Endometrial microvascular endothelial cells (primary cell): ENCODE data around the gene DAPP1. TPM values are rescaled to one million over a fixed set of nuclear protein-coding genes. Genes with fewer than 3 reads are reported as not detected.
"Not testable (repeated sequence)": the region's sequence is repeated elsewhere in the genome, so short reads cannot be mapped to it uniquely, and the experiment has no call there.

ENCODE experiments used
- in situ Hi-C: cut with HindIII; loops from 2 replicates; pipeline ENCODE4 v1.10.0; 2017; ENCODE audit warnings: low sequenced_read_pairs, low pct_unique_long_range_greater_than_20kb; ENCODE audit errors: inconsistent ontology term
- total RNA-seq: library from RNA; depleted of rRNA; stranded (reverse); fragments of >200 nt; gene quantifications from one replicate; pipeline ENCODE4 v1.2.3, GENCODE V29; 2015; ENCODE audit errors: inconsistent ontology term

Gene DAPP1
- not detected for total RNA-seq

DNA sequence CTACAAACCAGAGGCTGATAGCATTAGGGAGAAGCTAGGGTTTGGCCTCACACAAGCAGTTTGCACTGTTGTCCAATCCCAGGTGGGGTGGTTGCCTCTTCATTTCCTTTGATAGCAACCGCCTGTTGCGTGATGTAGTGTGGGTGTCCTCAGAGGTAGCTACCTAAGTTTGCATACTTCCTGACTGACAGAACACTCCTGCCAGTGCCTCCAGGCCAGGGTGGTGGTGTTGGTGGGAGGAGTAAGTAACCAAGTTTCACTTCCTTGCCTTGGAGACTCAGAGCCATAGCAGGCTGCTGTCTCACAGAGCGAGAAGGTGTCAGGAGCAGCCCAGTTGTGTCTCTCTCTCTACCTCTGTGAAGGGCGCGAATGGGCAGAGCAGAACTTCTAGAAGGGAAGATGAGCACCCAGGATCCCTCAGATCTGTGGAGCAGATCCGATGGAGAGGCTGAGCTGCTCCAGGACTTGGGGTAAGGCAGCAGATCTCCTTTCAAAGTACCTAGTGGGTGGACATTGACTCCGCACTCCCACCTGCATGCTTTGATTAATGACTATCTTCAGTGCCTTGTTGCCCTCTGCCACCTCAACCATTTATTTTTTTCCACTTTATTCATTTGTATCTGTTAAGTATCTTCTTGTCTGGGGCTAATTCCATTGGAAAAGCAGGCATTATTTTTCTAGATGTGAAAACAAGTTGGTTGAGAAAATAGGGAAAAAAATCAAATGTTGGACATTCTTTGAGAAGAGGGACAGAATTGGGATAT, at the start of gene DAPP1:
DAPP1 (plus strand) TSS at position 283 of the 764 bp plus-strand sequence; CDS start at position 370, 87 bp downstream.
- in situ Hi-C loops, result no loop called here

DNA sequence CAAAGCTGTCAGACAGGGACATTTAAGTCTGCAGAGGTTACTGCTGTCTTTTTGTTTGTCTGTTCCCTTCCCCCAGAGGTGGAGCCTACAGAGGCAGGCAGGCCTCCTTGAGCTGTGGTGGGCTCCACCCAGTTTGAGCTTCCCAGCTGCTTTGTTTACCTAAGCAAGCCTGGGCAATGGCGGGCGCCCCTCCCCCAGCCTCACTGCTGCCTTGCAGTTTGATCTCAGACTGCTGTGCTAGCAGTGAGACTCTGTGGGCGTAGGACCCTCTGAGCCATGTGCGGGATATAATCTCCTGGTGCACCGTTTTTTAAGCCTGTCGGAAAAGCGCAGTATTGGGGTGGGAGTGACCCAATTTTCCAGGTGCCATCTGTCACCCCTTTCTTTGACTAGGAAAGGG, 45.8 kb upstream of the DAPP1 start:
- in situ Hi-C loops, result not testable (repeated sequence)

- in situ Hi-C loops, result no loop called here
Observed at GRCh38 chr4:99783940-99784339, 32.7 kb upstream of the DAPP1 start.

DNA sequence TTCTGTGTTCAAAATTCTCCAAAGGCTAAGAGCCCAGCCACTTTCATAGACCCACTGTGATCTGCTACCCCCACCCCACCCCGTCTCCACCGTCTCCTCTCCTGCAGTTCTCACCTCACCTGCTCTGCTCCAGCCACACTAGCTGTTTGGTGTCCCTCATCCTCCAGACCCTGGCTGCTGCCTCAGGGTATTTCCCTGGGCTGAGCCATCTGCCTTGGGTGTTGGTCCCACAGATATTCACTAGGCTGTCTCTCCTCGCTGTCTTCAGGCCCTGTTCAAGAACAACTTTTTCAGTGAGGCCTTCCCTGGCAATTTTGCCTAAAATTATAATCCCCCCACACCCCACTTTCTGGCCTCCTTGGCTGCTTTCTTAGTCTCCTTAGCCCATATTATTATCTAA, 31.8 kb upstream of the DAPP1 start:
- in situ Hi-C loops, result no loop called here

DNA sequence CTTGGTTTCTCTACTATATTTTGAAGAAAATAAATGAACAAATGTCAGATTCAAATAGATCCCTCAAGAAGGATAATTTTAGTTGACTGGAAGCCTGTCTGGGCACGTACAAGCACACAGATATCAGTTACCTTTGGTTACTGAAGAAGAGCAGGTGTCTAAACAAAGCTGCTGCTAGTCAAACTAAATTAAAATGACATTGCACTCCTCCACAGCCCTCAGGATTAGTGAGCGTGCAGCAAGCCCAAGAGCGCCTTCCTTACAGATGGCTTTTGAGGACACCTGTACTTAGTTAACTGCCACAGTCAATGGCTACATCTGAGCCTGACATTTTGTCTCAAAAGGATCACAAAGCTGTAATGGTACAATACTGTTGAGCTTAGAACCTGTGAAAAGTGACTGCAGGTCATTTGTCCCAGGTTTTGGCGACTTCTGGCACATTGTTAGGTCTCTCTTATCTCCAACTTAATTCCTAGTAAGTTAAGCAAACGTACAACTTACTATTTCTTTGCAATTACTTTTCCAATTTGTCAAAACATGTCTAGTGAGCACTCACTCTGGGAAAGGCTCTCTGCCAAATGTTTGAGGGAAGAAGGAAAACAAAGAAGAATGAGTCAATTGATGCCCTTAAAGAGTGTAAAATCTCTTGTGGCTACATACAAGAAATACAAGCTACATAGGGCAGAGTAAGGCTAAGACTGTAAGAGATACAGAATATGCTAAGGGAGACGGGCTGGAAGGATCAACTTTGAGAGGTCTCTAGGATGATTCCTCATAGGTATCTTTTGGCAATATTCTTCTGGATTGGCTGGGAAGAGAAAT, 25.6 kb upstream of the DAPP1 start:
- in situ Hi-C loops, result no loop called here

- in situ Hi-C loops, result no loop called here
Observed at GRCh38 chr4:99800332-99801004, 16.2 kb upstream of the DAPP1 start.

DNA sequence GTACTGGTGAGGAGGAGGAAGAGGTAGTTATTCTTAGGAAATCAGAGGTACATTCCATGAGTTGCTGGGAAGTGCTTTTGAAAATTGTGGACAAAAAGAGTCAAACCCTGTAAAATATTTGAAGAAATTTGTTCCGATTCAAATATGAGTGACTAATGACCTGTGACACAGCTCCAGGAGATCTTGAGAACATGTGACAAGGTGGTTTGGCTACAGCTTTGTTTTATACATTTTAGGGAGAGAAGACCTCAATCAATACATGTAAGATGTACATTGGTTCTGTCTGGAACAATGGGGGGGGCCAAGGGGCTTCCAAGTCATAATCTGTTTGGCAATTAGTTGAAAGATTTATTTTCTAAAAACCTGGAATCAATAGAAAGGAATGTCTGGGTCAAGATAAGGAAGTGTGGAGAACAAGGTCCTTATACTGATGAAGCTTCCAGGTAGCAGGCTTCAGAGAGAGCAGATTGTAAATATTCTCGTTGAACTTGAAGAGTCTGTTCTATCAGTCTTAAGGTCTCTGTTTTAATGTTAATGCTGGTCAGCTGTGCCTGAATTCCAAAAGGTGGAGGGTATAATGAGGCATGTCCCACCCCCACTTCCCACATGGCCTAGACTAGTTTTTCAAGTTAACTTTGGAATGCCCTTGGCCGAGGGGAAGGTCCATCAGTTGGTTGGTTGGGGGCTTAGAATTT, 15.5 kb upstream of the DAPP1 start:
- in situ Hi-C loops, result no loop called here

DNA sequence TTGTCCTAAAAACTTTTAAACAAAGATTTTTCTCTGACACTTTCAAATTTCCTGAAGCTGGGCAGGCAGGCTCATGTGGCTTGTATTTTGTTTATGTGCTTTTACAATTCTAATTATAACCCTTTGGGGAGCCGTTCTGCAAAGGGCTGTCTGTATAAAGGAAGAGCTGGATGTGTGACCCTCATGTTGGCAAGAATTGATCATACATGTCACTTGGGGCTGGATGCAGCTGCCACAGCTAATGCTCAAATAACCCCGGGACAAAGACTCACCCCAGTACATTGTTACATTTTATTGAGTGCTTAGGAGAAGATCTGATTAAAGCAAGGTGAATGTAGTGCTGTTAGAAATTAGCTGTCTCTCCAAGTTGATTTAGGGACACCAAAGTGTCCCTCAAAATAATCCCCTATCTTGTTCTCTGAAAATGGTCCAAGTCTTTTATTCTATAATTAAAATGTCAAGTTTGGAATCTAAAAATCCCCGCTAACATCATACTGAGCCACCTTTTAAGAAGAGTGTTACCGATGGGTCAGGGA, 13.0 kb upstream of the DAPP1 start:
- in situ Hi-C loops, result no loop called here

- in situ Hi-C loops, result no loop called here
Observed at GRCh38 chr4:99806545-99806944, 10.1 kb upstream of the DAPP1 start.

- in situ Hi-C loops, result no loop called here
Observed at GRCh38 chr4:99807666-99808065, 9.0 kb upstream of the DAPP1 start.

- in situ Hi-C loops, result no loop called here
Observed at GRCh38 chr4:99808260-99808857, 8.3 kb upstream of the DAPP1 start.

DNA sequence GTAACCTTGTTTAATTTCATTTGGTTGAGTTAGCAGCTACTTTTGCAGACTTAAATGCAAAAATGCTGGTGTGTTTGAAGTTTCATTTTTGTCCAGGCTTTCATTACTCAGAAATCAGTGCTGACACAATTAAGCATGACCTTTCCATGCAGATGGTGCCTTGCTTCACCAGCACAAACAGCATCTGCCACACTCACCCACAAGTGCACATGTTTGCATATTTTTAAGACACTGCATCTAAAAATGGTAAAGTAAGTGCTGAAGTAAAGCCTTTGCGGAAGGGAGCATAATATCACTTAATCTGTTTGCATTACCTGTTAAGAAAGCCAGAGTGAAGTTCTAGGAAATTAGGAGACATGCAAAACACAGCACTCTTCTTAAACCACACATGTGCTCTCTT, 7.3 kb upstream of the DAPP1 start:
- in situ Hi-C loops, result no loop called here

- in situ Hi-C loops, result no loop called here
Observed at GRCh38 chr4:99810536-99810935, 6.1 kb upstream of the DAPP1 start.

DNA sequence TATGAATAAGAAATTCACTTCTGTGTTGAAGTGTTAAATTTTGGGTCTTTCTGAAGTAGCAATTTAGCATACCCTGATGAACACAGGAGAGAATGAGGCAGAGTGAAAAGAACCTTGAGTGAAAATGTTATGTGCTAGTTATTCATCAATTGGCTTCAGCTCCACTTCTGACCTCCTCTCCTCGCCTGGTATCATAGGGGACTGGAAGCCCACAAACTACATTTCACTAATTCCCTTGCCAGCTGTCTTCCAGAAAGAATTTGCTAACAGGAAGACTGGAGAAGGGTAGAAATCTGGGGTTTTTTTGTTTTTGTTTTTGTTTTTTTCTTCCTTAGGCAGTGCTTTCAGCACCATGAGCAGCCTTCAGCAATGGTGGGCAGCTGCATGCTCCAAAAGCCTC, 5.5 kb upstream of the DAPP1 start:
- in situ Hi-C loops, result no loop called here

GRCh38 chr4:99811850-99812249, 4.8 kb upstream of the DAPP1 start:
- in situ Hi-C loops, result no loop called here

DNA sequence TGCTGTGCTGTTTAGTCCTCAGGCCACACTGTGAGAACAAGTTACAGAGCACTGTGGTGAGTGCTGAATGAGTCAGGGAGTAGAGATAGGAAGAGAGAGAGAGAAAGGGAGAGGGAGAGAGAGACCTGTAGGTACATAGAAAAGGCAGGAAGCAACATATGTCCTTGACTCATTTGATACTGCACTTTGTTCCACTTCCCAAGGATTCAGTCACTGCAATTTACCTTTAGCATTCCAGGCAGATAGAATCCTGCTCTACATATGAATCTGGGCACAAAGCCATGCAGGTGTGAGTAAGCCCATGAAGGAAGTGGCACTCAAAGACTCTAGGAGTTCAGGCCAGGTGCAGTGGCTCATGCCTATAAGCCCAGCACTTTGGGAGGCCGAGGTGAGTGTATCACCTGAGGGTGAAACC, 1.0 kb upstream of the DAPP1 start:
- in situ Hi-C loops, result no loop called here

DNA sequence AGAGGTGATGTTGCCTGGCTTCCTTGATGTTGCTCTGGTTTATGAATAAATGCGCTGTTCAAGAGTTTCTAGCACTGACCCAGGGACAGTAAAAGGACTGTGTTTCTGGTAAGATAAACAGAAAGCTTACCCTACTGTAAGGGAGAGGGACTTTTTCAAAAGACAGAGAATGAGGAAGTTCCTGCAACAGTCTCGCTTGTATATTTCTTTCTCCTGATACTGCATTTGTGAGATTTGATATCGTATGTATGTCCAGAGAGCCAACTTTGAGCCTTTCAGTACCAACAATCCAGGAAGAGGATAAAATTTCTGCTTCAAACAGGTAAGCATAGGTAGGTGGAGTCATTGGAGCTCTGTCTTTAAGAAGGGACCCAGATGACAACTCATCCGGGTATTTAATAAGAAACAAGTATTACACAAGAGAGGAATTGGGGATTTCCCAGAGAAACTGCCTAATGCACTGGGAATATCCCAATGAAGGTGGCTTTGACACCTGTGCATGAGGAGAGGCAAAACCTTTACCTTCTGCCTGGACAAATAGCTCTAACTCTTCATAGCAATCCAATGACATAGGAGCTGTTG, 773 bp downstream of the DAPP1 start:
- in situ Hi-C loops, result no loop called here

GRCh38 chr4:99818661-99819060, 2.0 kb downstream of the DAPP1 start:
- in situ Hi-C loops, result no loop called here
